Dendritic cell treated with granulocyte-macrophage colony-stimulating factor and Interleukin-4, amounts not matched to agents 40 ng/mL and 50 ng/mL, for 4 days (primary cell): ENCODE data around the gene ENOX1.

Experiments used
- H3K27ac Mint-ChIP-seq: one replicate; pipeline ENCODE4 v1.8.0; 2022; ENCODE audit warnings: mild to moderate bottlenecking, mixed read lengths
- H3K27me3 Mint-ChIP-seq: one replicate; pipeline ENCODE4 v1.8.0; 2022; ENCODE audit warnings: mild to moderate bottlenecking, mixed read lengths
- H3K36me3 Mint-ChIP-seq: one replicate; pipeline ENCODE4 v1.8.0; 2022; ENCODE audit warnings: low read depth, mixed read lengths
- H3K4me1 Mint-ChIP-seq: one replicate; pipeline ENCODE4 v1.8.0; 2022; ENCODE audit warnings: low read depth, mixed read lengths
- H3K4me3 Mint-ChIP-seq: one replicate; pipeline ENCODE4 v1.8.0; 2022; ENCODE audit warnings: mild to moderate bottlenecking, moderate library complexity, mixed read lengths
- H3K9me3 Mint-ChIP-seq: one replicate; pipeline ENCODE4 v1.8.0; 2022; ENCODE audit warnings: mixed read lengths
- intact Hi-C: fragments of 100-400 bp; cut with micrococcal nuclease; formaldehyde crosslinking; loops from one replicate; pipeline ENCODE4 v1.15.0; 2022

Gene ENOX1

DNA sequence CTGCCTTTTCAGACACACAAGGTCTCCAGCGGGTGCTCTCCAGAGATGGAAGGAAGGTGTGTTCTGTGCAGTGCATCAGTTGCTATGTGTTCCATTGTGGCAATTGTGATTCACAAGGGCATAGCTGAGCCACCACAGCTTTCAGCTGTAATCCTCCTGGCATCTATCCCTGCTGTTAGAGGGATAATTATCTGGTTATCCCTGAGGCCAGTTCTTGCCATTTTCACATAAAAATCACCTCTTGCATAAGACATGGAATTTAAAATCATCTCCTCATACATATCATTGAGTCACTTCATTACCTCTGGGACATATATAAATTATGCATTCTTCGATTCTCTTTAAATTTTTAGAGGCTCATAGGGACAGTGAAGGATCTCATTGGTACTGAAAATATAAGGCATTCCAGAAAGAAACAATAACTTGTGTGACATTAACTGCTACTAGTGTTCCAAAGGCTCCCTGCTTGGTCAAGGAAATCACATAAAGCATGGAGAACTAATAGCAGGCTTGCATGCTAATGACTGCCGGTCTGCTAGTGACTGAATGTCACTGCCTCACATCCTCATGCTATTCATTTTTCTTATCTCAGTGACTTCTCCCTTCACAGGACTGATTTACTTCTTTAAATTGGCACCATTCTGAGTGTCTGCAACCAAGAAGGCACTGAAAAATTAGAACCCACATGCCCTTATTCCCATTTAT is 214.0 kb downstream of the ENOX1 start:
- H3K27ac Mint-ChIP-seq, result no peak overlapping the region
- H3K4me1 Mint-ChIP-seq, result no peaks in the 10 kb centered on the region
- no peaks in the 10 kb centered on the region for H3K36me3 Mint-ChIP-seq
- no peaks in the 10 kb centered on the region for H3K27me3 Mint-ChIP-seq
- H3K9me3 Mint-ChIP-seq, result no peaks in the 10 kb centered on the region
- intact Hi-C loops, result no loop called here
- no peak overlapping the region for H3K4me3 Mint-ChIP-seq

DNA sequence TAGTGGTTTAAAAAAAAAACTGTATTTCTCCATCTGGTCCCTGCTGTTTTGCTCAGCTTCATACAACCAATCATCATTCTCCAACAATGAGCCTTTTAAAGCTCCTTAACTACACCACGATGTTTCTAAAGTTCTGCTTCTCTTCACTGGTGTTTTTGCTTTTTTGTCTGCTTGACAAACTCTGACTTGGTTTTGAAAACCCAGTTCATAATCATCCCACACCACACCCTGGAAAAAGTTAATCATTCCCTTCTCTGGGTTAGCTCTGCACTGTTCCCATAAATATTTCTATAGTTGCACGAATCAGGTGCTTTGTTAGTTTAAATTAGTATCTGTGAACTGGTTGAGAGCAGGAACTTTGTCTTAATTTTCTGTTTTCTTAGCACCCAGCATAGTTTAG is 217.1 kb downstream of the ENOX1 start:
- intact Hi-C loops, result no loop called here
- no peaks in the 10 kb centered on the region for H3K4me1 Mint-ChIP-seq
- no peak overlapping the region for H3K27ac Mint-ChIP-seq
- H3K27me3 Mint-ChIP-seq, result peaks cover 1% of the 10 kb centered on the region
- H3K4me3 Mint-ChIP-seq, result no peak overlapping the region
- H3K9me3 Mint-ChIP-seq, result no peaks in the 10 kb centered on the region
- no peaks in the 10 kb centered on the region for H3K36me3 Mint-ChIP-seq

DNA sequence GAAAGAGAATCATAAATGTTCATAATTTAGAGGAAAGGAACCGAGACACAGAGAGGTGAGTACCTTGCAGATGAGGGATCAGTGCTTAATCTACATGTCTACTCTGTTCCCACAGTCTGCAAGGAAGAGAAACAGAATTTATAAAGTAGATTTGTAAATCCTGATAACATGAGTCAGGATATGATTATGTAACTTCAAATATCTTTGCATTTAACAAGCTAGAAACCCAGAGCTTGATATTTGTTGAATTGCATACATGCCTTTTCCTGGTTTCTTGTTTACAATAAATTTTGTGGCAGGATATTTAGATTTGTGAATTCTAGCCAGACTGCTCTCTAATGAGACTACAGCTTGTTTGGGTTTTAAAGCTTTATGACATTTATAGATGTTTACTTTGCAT is 219.2 kb downstream of the ENOX1 start:
- H3K36me3 Mint-ChIP-seq, result no peaks in the 10 kb centered on the region
- intact Hi-C loops, result no loop called here
- peaks cover 1% of the 10 kb centered on the region for H3K27me3 Mint-ChIP-seq
- H3K9me3 Mint-ChIP-seq, result no peaks in the 10 kb centered on the region
- H3K27ac Mint-ChIP-seq, result no peak overlapping the region
- no peak overlapping the region for H3K4me3 Mint-ChIP-seq
- no peaks in the 10 kb centered on the region for H3K4me1 Mint-ChIP-seq

DNA sequence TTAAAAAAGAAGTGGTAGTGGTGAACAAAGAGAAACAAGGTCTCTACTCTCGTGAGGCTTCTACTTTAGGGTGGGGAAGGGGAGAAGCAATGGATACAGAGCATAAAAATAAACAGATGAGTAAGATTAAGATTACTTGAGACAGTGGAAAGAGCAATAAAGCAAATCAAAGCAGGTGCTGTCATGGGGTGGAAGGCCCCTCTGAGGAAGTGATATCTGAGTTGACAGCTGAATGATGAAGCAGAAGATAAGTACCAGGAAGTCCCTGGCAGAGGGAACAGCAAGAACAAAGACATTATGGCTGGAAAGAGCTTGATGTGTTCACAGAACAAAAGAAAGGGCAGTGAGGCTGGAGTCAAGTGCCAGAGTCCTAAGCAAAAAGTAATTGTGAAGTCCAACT is 221.8 kb downstream of the ENOX1 start:
- Mint-ChIP-seq H3K27ac (no peak overlapping the region), H3K36me3 (no peaks in the 10 kb centered on the region), H3K9me3 (no peaks in the 10 kb centered on the region), H3K27me3 (peaks cover 1% of the 10 kb centered on the region), H3K4me3 (no peak overlapping the region), H3K4me1 (no peaks in the 10 kb centered on the region)
- intact Hi-C loops, result no loop called here

- Mint-ChIP-seq H3K9me3 (no peaks in the 10 kb centered on the region), H3K27me3 (peaks cover 1% of the 10 kb centered on the region), H3K4me1 (no peaks in the 10 kb centered on the region), H3K27ac (no peak overlapping the region), H3K36me3 (no peaks in the 10 kb centered on the region), H3K4me3 (no peak overlapping the region)
- intact Hi-C loops, result no loop called here
Observed at GRCh38 chr13:43561081-43561480, 225.7 kb downstream of the ENOX1 start.

GRCh38 chr13:43558939-43559338 is 227.8 kb downstream of the ENOX1 start:
- Mint-ChIP-seq H3K27ac (no peak overlapping the region), H3K4me3 (no peak overlapping the region), H3K36me3 (no peaks in the 10 kb centered on the region), H3K27me3 (no peaks in the 10 kb centered on the region), H3K4me1 (no peaks in the 10 kb centered on the region), H3K9me3 (no peaks in the 10 kb centered on the region)
- intact Hi-C loops, result no loop called here

DNA sequence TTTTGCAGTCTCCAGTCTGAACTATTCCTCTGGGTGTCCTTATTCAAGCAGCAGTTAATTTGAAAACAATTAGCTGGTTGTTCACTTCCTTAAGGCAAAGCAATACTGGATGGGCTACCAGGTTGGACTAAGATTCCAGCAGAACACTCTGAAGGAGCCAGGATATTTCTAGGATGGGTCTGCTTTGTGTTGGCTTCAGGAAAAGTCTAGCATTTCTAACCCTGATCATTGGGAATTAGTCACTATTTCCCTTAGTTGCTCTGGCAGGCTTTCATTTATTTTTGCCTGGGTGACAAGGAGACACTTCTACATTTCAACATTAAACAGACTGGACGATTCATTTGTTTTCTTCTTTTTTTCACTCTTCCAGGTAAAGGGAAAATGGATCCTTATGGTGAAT is 228.4 kb downstream of the ENOX1 start:
- Mint-ChIP-seq H3K4me1 (no peaks in the 10 kb centered on the region), H3K4me3 (no peak overlapping the region), H3K36me3 (no peaks in the 10 kb centered on the region), H3K9me3 (no peaks in the 10 kb centered on the region), H3K27ac (no peak overlapping the region), H3K27me3 (no peaks in the 10 kb centered on the region)
- intact Hi-C loops, result no loop called here

DNA sequence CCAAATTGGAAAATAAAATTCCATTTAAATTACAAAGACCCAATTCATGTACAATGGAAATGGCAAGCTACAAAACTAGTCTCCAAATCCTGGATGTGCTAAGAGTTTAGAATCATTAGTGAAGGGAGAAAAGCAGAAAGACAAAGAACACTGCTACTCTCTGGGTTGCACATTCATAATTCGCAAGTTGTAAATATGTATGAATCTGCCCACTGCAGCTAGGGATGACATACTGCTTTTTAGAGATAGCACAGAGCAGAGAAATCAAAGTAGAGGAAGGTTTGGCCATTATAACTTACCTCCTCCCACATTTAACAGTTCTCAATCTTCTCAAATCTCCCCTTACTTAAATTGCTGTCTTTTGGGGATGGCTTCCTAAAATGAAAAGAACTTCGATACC is 231.1 kb downstream of the ENOX1 start:
- H3K4me1 Mint-ChIP-seq, result no peaks in the 10 kb centered on the region

DNA sequence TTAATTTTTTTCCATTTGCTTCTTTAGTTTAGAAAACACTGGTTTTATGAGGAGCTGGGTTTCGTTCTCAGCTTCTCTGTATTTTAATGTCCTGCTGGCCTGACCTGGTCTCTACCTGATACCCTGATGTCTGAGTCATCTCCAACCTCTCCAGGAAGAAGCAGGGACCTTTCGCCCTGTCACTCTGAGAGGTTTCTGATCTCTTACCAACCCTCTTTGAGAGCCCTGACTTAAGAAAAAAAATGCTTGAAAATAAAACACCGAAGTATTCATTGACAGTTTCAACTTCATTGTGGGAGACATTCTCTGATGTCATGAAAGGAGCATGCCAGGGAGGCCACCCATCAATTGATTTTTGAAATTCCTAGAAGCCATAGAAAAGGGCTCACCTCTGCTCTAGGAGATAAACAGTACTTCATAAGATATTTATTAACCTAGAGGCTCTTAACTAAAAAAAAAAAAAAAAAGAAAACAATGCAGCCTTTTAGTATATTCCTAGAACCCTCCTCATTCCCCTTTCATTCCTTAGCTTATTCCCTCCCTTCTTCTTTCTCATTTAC is 234.8 kb downstream of the ENOX1 start:
- no peaks in the 10 kb centered on the region for H3K27me3 Mint-ChIP-seq

More for the DNA sequence above, 231.1 kb downstream of the ENOX1 start:
- H3K36me3 Mint-ChIP-seq, result no peaks in the 10 kb centered on the region
- no peak overlapping the region for H3K27ac Mint-ChIP-seq
- no peak overlapping the region for H3K4me3 Mint-ChIP-seq
- no peaks in the 10 kb centered on the region for H3K9me3 Mint-ChIP-seq
- no peaks in the 10 kb centered on the region for H3K27me3 Mint-ChIP-seq
- intact Hi-C loops, result no loop called here

DNA sequence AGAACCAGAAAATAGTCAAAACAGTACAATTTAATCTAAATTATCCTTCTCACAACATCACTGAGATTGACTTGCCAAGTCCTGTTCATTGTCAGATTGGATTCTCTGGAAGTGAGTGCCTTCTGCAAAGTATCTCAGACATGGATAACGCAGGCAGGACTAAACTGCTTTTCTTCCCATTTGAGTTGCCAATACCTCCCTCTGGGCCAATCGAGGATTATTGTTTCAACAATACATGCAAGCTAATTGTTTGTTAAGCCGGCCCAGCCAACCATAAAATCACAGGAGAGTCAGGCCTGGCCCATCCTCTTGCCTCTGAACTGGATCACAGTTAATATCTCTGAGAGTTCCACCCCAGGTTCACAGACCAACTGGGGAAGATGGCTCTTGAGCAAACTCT is 240.0 kb downstream of the ENOX1 start:
- H3K4me3 Mint-ChIP-seq, result no peak overlapping the region
- H3K27me3 Mint-ChIP-seq, result no peaks in the 10 kb centered on the region
- H3K27ac Mint-ChIP-seq, result no peak overlapping the region
- no peaks in the 10 kb centered on the region for H3K9me3 Mint-ChIP-seq
- intact Hi-C loops, result no loop called here
- no peaks in the 10 kb centered on the region for H3K4me1 Mint-ChIP-seq
- no peaks in the 10 kb centered on the region for H3K36me3 Mint-ChIP-seq

More for the DNA sequence above, 234.8 kb downstream of the ENOX1 start:
- no peaks in the 10 kb centered on the region for H3K4me1 Mint-ChIP-seq
- H3K4me3 Mint-ChIP-seq, result no peak overlapping the region
- intact Hi-C loops, result no loop called here
- no peaks in the 10 kb centered on the region for H3K9me3 Mint-ChIP-seq
- no peaks in the 10 kb centered on the region for H3K36me3 Mint-ChIP-seq
- H3K27ac Mint-ChIP-seq, result no peak overlapping the region

DNA sequence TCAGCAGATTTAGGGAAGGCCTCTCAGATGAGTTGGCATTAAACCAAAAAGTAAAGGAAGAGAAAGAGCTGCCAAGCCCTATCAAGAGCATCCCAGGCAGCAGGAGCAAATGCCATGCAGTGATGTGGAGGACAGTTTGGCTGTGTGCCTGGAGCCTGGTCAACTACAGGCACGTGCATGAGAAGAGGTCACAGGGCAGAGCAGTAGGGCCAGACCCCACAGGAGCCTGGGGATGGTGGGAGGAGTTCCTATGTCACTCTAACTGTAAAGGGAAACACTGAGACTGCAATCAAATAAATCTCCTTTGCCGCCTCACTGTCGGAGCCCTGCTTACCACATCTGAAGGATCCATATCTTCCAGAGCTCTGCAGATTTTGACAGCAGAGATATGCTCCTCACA is 240.5 kb downstream of the ENOX1 start:
- no peak overlapping the region for H3K27ac Mint-ChIP-seq

DNA sequence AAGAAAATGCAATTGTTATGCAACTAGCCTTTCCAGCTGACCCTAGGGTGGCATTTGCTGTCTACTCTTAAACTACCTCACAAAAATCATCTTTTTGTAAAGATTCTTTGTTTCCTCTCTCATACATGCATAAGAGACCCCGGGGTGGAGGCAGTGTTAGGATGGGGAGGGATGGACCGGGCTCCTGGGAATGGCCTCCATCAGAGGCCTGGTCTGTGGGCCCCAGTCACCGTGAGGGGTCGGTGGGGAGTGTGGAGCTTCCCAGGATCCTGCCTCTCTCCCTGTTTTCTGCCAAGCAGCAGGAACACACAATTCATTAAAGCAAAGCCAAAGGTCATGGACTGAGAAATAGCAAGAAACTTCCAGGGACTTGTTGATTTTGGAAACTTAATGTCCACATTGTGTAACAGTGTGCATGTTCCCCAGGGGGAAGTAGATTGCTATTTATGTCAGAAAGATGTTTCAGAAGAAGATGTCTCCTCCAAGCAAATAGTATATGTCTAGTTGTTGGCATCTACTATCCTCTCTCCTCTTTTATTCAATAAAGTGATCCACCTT is 241.4 kb downstream of the ENOX1 start:
- H3K36me3 Mint-ChIP-seq, result no peaks in the 10 kb centered on the region
- H3K9me3 Mint-ChIP-seq, result no peaks in the 10 kb centered on the region
- no peaks in the 10 kb centered on the region for H3K4me1 Mint-ChIP-seq
- H3K4me3 Mint-ChIP-seq, result no peak overlapping the region
- no peaks in the 10 kb centered on the region for H3K27me3 Mint-ChIP-seq
- H3K27ac Mint-ChIP-seq, result no peak overlapping the region
- intact Hi-C loops, result no loop called here

More for the DNA sequence above, 240.5 kb downstream of the ENOX1 start:
- H3K27me3 Mint-ChIP-seq, result no peaks in the 10 kb centered on the region
- no peak overlapping the region for H3K4me3 Mint-ChIP-seq
- H3K4me1 Mint-ChIP-seq, result no peaks in the 10 kb centered on the region
- no peaks in the 10 kb centered on the region for H3K9me3 Mint-ChIP-seq
- no peaks in the 10 kb centered on the region for H3K36me3 Mint-ChIP-seq
- intact Hi-C loops, result no loop called here

- Mint-ChIP-seq H3K36me3 (no peaks in the 10 kb centered on the region), H3K4me3 (no peak overlapping the region), H3K27ac (no peak overlapping the region), H3K4me1 (no peaks in the 10 kb centered on the region), H3K9me3 (no peaks in the 10 kb centered on the region), H3K27me3 (no peaks in the 10 kb centered on the region)
- intact Hi-C loops, result no loop called here
Observed at GRCh38 chr13:43544631-43545030, 242.1 kb downstream of the ENOX1 start.

GRCh38 chr13:43544011-43544410 is 242.8 kb downstream of the ENOX1 start:
- no peaks in the 10 kb centered on the region for H3K27me3 Mint-ChIP-seq
- H3K9me3 Mint-ChIP-seq, result peaks cover 5% of the 10 kb centered on the region
- H3K27ac Mint-ChIP-seq, result no peak overlapping the region
- H3K4me1 Mint-ChIP-seq, result no peaks in the 10 kb centered on the region
- no peak overlapping the region for H3K4me3 Mint-ChIP-seq
- H3K36me3 Mint-ChIP-seq, result no peaks in the 10 kb centered on the region
- intact Hi-C loops, result no loop called here

- Mint-ChIP-seq H3K36me3 (no peaks in the 10 kb centered on the region), H3K4me3 (no peak overlapping the region), H3K27me3 (no peaks in the 10 kb centered on the region), H3K9me3 (peaks cover 10% of the 10 kb centered on the region), H3K27ac (no peak overlapping the region), H3K4me1 (no peaks in the 10 kb centered on the region)
- intact Hi-C loops, result no loop called here
Observed at GRCh38 chr13:43543331-43543730, 243.4 kb downstream of the ENOX1 start.
